ENCODE measurements around the gene AAR2.

Gene AAR2

GRCh38 chr20:36238760-36239159, 2.5 kb downstream of the AAR2 start:
- Histone ChIP-seq H3K27me3 (no peaks in the 10 kb centered on the region), H3K27ac (no peak overlapping the region), H3K4me1 (peaks cover 0 to 29% (median 23%) of the 10 kb centered on the region in 4 donors), H3K36me3 (peaks cover 8 to 44% (median 36%) of the 10 kb centered on the region in 3 donors), H3K9me3 (no peaks in the 10 kb centered on the region), H3K4me3 (no peak overlapping the region)
- no peak for TF ChIP-seq CTCF (IDR thresholded peaks at IDR 0.05)
- intact Hi-C loops (cut with DNase I; ENCODE audit: low total_unique reads): no loop called here
- DNase-seq: no peak

GRCh38 chr20:36240076-36240475, 3.8 kb downstream of the AAR2 start:
- H3K36me3 ChIP-seq: peaks cover 20 to 57% (median 49%) of the 10 kb centered on the region in 3 donors
- H3K27me3 ChIP-seq: no peaks in the 10 kb centered on the region
- H3K4me3 ChIP-seq: no peak overlapping the region
- H3K27ac ChIP-seq: no peak overlapping the region
- no peaks in the 10 kb centered on the region for H3K9me3 ChIP-seq
- intact Hi-C loops (cut with DNase I; ENCODE audit: low total_unique reads): no loop called here
- DNase-seq: no peak
- H3K4me1 ChIP-seq: peaks cover 0 to 29% (median 23%) of the 10 kb centered on the region in 4 donors
- no peak for TF ChIP-seq CTCF (IDR thresholded peaks at IDR 0.05)

- TF ChIP-seq CTCF (IDR thresholded peaks at IDR 0.05): no peak
- Histone ChIP-seq H3K27me3 (no peaks in the 10 kb centered on the region), H3K36me3 (peaks cover 36 to 73% (median 65%) of the 10 kb centered on the region in 3 donors), H3K4me1 (peaks cover 0 to 21% (median 16%) of the 10 kb centered on the region in 4 donors), H3K27ac (no peak overlapping the region), H3K4me3 (no peak overlapping the region), H3K9me3 (no peaks in the 10 kb centered on the region)
- no peak for DNase-seq
- intact Hi-C loops (cut with DNase I; ENCODE audit: low total_unique reads): no loop called here
These were observed 5.4 kb downstream of the AAR2 start for GRCh38 chr20:36241678-36242077.

- DNase-seq: no peak
- peaks cover 56 to 94% (median 85%) of the 10 kb centered on the region in 3 donors for H3K36me3 ChIP-seq
- no peaks in the 10 kb centered on the region for H3K27me3 ChIP-seq
- intact Hi-C loops (cut with DNase I; ENCODE audit: low total_unique reads): no loop called here
- TF ChIP-seq CTCF (IDR thresholded peaks at IDR 0.05): no peak
- no peaks in the 10 kb centered on the region for H3K9me3 ChIP-seq
- H3K4me1 ChIP-seq: peaks cover 0 to 9% (median 0%) of the 10 kb centered on the region in 4 donors
- no peak overlapping the region for H3K4me3 ChIP-seq
- no peak overlapping the region for H3K27ac ChIP-seq
These were observed 7.4 kb downstream of the AAR2 start for GRCh38 chr20:36243726-36244125.

GRCh38 chr20:36246401-36246800, 10.1 kb downstream of the AAR2 start:
- no peak overlapping the region for H3K4me3 ChIP-seq
- TF ChIP-seq CTCF (IDR thresholded peaks at IDR 0.05): no peak
- H3K9me3 ChIP-seq: no peaks in the 10 kb centered on the region
- peaks cover 58 to 94% (median 87%) of the 10 kb centered on the region in 3 donors for H3K36me3 ChIP-seq
- intact Hi-C loops (cut with DNase I; ENCODE audit: low total_unique reads): no loop called here
- no peak overlapping the region for H3K27ac ChIP-seq
- DNase-seq: no peak
- H3K27me3 ChIP-seq: no peaks in the 10 kb centered on the region
- peaks cover 0 to 2% (median 0%) of the 10 kb centered on the region in 4 donors for H3K4me1 ChIP-seq

- H3K27ac ChIP-seq: no peak overlapping the region
- no peak overlapping the region for H3K4me3 ChIP-seq
- no peaks in the 10 kb centered on the region for H3K4me1 ChIP-seq
- H3K27me3 ChIP-seq: no peaks in the 10 kb centered on the region
- peaks cover 58 to 93% (median 83%) of the 10 kb centered on the region in 3 donors for H3K36me3 ChIP-seq
- no peak for DNase-seq
- no peaks in the 10 kb centered on the region for H3K9me3 ChIP-seq
- intact Hi-C loops (cut with DNase I; ENCODE audit: low total_unique reads): no loop called here
- no peak for TF ChIP-seq CTCF (IDR thresholded peaks at IDR 0.05)
These were observed 12.6 kb downstream of the AAR2 start for GRCh38 chr20:36248836-36249235.
